ENCODE measurements around the gene GTF3C4. TPM values are rescaled to one million over a fixed set of nuclear protein-coding genes. Genes with fewer than 3 reads are reported as not detected.

GTF3C4 gene
- total RNA-seq, 2 donors from 2014 or later: 16.0 to 17.3 TPM

DNA sequence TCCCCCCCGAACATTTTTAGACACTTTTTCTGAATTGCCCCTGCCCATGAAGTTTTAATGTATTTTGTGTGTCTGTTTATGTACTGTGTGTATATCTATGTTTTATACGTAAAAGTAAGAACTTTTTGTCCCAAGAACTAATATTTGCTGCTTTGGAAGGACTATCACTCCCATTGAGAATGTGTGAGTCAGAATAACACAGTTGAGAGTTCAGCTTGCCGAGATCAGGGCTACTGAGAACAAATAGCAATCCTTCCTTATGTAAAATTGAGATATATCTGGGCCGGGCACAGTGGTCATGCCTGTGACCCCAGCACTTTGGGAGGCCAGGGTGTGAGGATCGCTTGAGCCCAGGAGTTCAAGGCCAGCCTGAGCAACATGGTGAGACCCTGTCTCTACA lies 11.3 kb downstream of the GTF3C4 start:
- Histone ChIP-seq H3K27ac (no peak overlapping the region), H3K4me3 (no peak overlapping the region), H3K27me3 (replicated peaks; ENCODE audit: insufficient read depth) (no peaks in the 10 kb centered on the region), H3K36me3 (peaks cover 0 to under 1% of the 10 kb centered on the region in 2 donors), H3K9me3 (no peaks in the 10 kb centered on the region), H3K4me1 (replicated peaks) (no peaks in the 10 kb centered on the region)
- intact Hi-C loops (cut with DNase I): no loop called here
- WGBS: 77% methylated on average over 5 of the region's 5 CpGs
- no peak for TF ChIP-seq POLR2AphosphoS5 (IDR thresholded peaks at IDR 0.05)
- TF ChIP-seq POLR2A (IDR thresholded peaks at IDR 0.05): no peak
- TF ChIP-seq, protein P1, sequence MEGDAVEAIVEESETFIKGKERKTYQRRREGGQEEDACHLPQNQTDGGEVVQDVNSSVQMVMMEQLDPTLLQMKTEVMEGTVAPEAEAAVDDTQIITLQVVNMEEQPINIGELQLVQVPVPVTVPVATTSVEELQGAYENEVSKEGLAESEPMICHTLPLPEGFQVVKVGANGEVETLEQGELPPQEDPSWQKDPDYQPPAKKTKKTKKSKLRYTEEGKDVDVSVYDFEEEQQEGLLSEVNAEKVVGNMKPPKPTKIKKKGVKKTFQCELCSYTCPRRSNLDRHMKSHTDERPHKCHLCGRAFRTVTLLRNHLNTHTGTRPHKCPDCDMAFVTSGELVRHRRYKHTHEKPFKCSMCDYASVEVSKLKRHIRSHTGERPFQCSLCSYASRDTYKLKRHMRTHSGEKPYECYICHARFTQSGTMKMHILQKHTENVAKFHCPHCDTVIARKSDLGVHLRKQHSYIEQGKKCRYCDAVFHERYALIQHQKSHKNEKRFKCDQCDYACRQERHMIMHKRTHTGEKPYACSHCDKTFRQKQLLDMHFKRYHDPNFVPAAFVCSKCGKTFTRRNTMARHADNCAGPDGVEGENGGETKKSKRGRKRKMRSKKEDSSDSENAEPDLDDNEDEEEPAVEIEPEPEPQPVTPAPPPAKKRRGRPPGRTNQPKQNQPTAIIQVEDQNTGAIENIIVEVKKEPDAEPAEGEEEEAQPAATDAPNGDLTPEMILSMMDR (IDR thresholded peaks at IDR 0.05): no peak
- no peak for DNase-seq (ENCODE audit: low spot score)

- no peak for DNase-seq (ENCODE audit: low spot score)
- Histone ChIP-seq H3K27me3 (replicated peaks; ENCODE audit: insufficient read depth) (no peaks in the 10 kb centered on the region), H3K27ac (no peak overlapping the region), H3K9me3 (no peaks in the 10 kb centered on the region), H3K4me1 (replicated peaks) (no peaks in the 10 kb centered on the region), H3K4me3 (no peak overlapping the region), H3K36me3 (peaks cover 0 to 4% of the 10 kb centered on the region in 2 donors)
- TF ChIP-seq, protein P1 (IDR thresholded peaks at IDR 0.05): no peak
- TF ChIP-seq POLR2A (IDR thresholded peaks at IDR 0.05) (no peak), POLR2AphosphoS5 (IDR thresholded peaks at IDR 0.05) (no peak)
- intact Hi-C loops (cut with DNase I): no loop called here
- 82% methylated on average over 1 of the region's 1 CpG for WGBS
Measured at GRCh38 chr9:132683873-132684272, 13.6 kb downstream of the GTF3C4 start.

GRCh38 chr9:132690696-132691095 lies 20.4 kb downstream of the GTF3C4 start:
- DNase-seq (ENCODE audit: low spot score): no peak
- 95% methylated on average over 1 of the region's 1 CpG for WGBS
- Histone ChIP-seq H3K4me3 (no peak overlapping the region), H3K4me1 (replicated peaks) (no peaks in the 10 kb centered on the region), H3K27me3 (replicated peaks; ENCODE audit: insufficient read depth) (no peaks in the 10 kb centered on the region), H3K36me3 (peaks cover 0 to 4% of the 10 kb centered on the region in 2 donors), H3K9me3 (no peaks in the 10 kb centered on the region), H3K27ac (no peak overlapping the region)
- intact Hi-C loops (cut with DNase I): no loop called here
- TF ChIP-seq POLR2A (IDR thresholded peaks at IDR 0.05): no peak
- TF ChIP-seq POLR2AphosphoS5 (IDR thresholded peaks at IDR 0.05): no peak
- TF ChIP-seq, protein P1 (IDR thresholded peaks at IDR 0.05): no peak

DNA sequence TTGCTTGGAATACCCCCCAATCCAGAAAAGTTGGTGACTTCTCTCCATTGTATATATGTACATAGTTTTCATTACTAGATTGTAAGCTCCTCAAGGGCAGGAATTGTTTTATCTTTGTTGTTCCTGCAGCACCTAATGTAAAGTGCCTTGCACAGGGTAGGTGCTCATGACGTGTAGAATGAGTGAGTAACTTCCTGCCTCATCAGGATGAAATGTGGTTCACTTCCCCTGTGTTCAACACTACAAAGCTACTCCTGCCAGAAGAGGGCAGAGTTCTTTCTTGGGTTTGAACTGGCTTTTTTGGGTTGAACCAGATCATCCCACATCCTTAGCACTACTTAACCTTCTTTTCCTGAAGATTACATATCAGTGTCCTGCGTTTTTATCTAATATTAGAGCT lies 23.9 kb downstream of the GTF3C4 start:
- TF ChIP-seq, protein P1 (IDR thresholded peaks at IDR 0.05): no peak
- TF ChIP-seq POLR2AphosphoS5 (IDR thresholded peaks at IDR 0.05) (no peak), POLR2A (IDR thresholded peaks at IDR 0.05) (no peak)
- no peaks in the 10 kb centered on the region for H3K9me3 ChIP-seq
- no peak for DNase-seq (ENCODE audit: low spot score)

DNA sequence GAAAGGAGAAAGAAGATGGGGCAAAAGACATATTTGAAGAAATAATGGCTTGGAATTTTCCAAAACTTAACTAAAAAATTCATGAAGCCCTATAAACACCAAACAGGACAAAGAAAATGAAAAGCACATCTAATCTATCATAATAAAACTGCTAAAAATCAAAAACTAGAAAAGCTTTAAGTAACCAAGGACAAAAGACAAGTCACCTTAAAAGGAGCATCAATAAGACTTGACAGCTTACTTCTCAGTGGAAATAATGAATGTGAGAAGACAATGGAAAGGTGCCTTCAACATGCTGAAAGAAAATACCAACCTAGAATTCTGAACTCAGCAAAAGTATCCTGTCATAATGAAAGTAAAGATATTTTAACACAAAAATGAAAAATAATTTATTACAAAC lies 27.0 kb downstream of the GTF3C4 start:
- DNase-seq (ENCODE audit: low spot score): no peak
- Histone ChIP-seq H3K4me1 (replicated peaks) (no peaks in the 10 kb centered on the region), H3K4me3 (no peak overlapping the region), H3K9me3 (no peaks in the 10 kb centered on the region), H3K27me3 (replicated peaks; ENCODE audit: insufficient read depth) (no peaks in the 10 kb centered on the region), H3K27ac (no peak overlapping the region), H3K36me3 (no peaks in the 10 kb centered on the region)
- TF ChIP-seq, protein P1 (IDR thresholded peaks at IDR 0.05): no peak
- TF ChIP-seq POLR2AphosphoS5 (IDR thresholded peaks at IDR 0.05): no peak
- intact Hi-C loops (cut with DNase I): no loop called here

More for the DNA sequence above, 23.9 kb downstream of the GTF3C4 start:
- WGBS: 37% methylated on average over 2 of the region's 2 CpGs
- Histone ChIP-seq H3K4me1 (replicated peaks) (no peaks in the 10 kb centered on the region), H3K4me3 (no peak overlapping the region), H3K27ac (no peak overlapping the region), H3K36me3 (no peaks in the 10 kb centered on the region), H3K27me3 (replicated peaks; ENCODE audit: insufficient read depth) (no peaks in the 10 kb centered on the region)
- intact Hi-C loops (cut with DNase I): no loop called here
